ENCODE results near the gene COG8.

COG8 gene

GRCh38 chr16:69306031-69306430, 33.3 kb downstream of the COG8 start:
- TF ChIP-seq FOXP2 (optimal IDR thresholded peaks at IDR 0.05; ENCODE audit: borderline replicate concordance, extremely low read depth, extremely low read length, insufficient read depth) (no peak), SIN3A (IDR thresholded peaks at IDR 0.05; ENCODE audit: borderline replicate concordance, insufficient read depth, low read length) (no peak), POLR2AphosphoS5 (IDR thresholded peaks at IDR 0.05; ENCODE audit: low read depth, low read length) (no peak), TAF1 (IDR thresholded peaks at IDR 0.05; ENCODE audit: borderline replicate concordance, insufficient read depth, low read length) (no peak)
- TF ChIP-seq, protein P1, sequence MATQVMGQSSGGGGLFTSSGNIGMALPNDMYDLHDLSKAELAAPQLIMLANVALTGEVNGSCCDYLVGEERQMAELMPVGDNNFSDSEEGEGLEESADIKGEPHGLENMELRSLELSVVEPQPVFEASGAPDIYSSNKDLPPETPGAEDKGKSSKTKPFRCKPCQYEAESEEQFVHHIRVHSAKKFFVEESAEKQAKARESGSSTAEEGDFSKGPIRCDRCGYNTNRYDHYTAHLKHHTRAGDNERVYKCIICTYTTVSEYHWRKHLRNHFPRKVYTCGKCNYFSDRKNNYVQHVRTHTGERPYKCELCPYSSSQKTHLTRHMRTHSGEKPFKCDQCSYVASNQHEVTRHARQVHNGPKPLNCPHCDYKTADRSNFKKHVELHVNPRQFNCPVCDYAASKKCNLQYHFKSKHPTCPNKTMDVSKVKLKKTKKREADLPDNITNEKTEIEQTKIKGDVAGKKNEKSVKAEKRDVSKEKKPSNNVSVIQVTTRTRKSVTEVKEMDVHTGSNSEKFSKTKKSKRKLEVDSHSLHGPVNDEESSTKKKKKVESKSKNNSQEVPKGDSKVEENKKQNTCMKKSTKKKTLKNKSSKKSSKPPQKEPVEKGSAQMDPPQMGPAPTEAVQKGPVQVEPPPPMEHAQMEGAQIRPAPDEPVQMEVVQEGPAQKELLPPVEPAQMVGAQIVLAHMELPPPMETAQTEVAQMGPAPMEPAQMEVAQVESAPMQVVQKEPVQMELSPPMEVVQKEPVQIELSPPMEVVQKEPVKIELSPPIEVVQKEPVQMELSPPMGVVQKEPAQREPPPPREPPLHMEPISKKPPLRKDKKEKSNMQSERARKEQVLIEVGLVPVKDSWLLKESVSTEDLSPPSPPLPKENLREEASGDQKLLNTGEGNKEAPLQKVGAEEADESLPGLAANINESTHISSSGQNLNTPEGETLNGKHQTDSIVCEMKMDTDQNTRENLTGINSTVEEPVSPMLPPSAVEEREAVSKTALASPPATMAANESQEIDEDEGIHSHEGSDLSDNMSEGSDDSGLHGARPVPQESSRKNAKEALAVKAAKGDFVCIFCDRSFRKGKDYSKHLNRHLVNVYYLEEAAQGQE (IDR thresholded peaks at IDR 0.05; ENCODE audit: insufficient read depth in 1 of 2, low read depth in 2 of 2, low read length in 2 of 2): no peak

- no peak for TF ChIP-seq FOXP2 (optimal IDR thresholded peaks at IDR 0.05; ENCODE audit: borderline replicate concordance, extremely low read depth, extremely low read length, insufficient read depth)
- TF ChIP-seq TAF1 (IDR thresholded peaks at IDR 0.05; ENCODE audit: borderline replicate concordance, insufficient read depth, low read length): no peak
- TF ChIP-seq POLR2AphosphoS5 (IDR thresholded peaks at IDR 0.05; ENCODE audit: low read depth, low read length): no peak
- TF ChIP-seq, protein P1 (IDR thresholded peaks at IDR 0.05; ENCODE audit: insufficient read depth in 1 of 2, low read depth in 2 of 2, low read length in 2 of 2): no peak
- no peak for TF ChIP-seq SIN3A (IDR thresholded peaks at IDR 0.05; ENCODE audit: borderline replicate concordance, insufficient read depth, low read length)
Observed at GRCh38 chr16:69302301-69302700, 37.1 kb downstream of the COG8 start.

DNA sequence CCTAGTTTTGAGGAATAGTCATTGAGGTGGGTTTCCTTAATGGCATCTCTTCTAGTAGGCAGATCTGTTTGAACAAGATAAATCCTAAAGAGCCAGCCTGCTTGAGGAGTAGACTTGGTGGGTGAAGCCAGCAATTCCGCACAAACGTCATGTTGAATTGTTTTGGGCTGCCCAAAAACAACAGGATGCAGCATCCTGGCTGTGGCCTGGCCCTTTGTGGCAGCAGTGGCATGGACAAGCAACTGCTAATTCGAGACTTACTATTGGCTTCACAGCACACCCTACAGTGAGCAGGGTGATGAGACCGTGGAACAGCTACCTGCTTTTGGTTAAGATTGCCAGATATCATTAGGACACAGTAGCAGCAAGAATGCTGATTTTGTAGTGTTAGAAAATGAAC, 37.5 kb downstream of the COG8 start:
- TF ChIP-seq, protein P1 (IDR thresholded peaks at IDR 0.05; ENCODE audit: insufficient read depth in 1 of 2, low read depth in 2 of 2, low read length in 2 of 2): no peak
- TF ChIP-seq TAF1 (IDR thresholded peaks at IDR 0.05; ENCODE audit: borderline replicate concordance, insufficient read depth, low read length) (no peak), SIN3A (IDR thresholded peaks at IDR 0.05; ENCODE audit: borderline replicate concordance, insufficient read depth, low read length) (no peak), FOXP2 (optimal IDR thresholded peaks at IDR 0.05; ENCODE audit: borderline replicate concordance, extremely low read depth, extremely low read length, insufficient read depth) (no peak), POLR2AphosphoS5 (IDR thresholded peaks at IDR 0.05; ENCODE audit: low read depth, low read length) (no peak)

DNA sequence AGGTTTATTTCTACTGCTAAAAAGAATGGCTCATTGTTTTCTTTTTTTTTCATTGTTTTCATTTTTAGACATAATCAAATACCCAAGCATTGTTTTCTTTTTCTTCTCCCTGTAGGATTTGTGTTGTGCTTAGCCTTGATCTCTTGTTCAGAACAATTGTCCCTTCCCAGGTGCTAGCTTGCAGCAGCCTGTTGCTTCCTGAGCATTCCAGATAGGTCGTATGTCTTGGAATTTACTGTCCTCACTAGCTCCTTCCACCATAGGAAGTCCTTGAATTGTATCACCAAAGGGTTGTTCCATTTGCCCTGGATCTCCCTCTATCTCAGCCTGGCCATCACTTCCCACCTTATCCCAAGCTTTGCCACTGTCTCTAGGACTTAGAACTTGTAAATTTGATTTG, 38.2 kb downstream of the COG8 start:
- TF ChIP-seq, protein P1 (IDR thresholded peaks at IDR 0.05; ENCODE audit: insufficient read depth in 1 of 2, low read depth in 2 of 2, low read length in 2 of 2): no peak
- TF ChIP-seq TAF1 (IDR thresholded peaks at IDR 0.05; ENCODE audit: borderline replicate concordance, insufficient read depth, low read length) (no peak), SIN3A (IDR thresholded peaks at IDR 0.05; ENCODE audit: borderline replicate concordance, insufficient read depth, low read length) (no peak), POLR2AphosphoS5 (IDR thresholded peaks at IDR 0.05; ENCODE audit: low read depth, low read length) (no peak), FOXP2 (optimal IDR thresholded peaks at IDR 0.05; ENCODE audit: borderline replicate concordance, extremely low read depth, extremely low read length, insufficient read depth) (no peak)

- TF ChIP-seq POLR2AphosphoS5 (IDR thresholded peaks at IDR 0.05; ENCODE audit: low read depth, low read length): no peak
- no peak for TF ChIP-seq FOXP2 (optimal IDR thresholded peaks at IDR 0.05; ENCODE audit: borderline replicate concordance, extremely low read depth, extremely low read length, insufficient read depth)
- TF ChIP-seq, protein P1 (IDR thresholded peaks at IDR 0.05; ENCODE audit: insufficient read depth in 1 of 2, low read depth in 2 of 2, low read length in 2 of 2): no peak
- TF ChIP-seq TAF1 (IDR thresholded peaks at IDR 0.05; ENCODE audit: borderline replicate concordance, insufficient read depth, low read length): no peak
- no peak for TF ChIP-seq SIN3A (IDR thresholded peaks at IDR 0.05; ENCODE audit: borderline replicate concordance, insufficient read depth, low read length)
Observed at GRCh38 chr16:69298261-69298660, 41.1 kb downstream of the COG8 start.
